Spinal cord (tissue), 10 donors: ENCODE measurements around the gene JAZF1. TPM values are rescaled to one million over a fixed set of nuclear protein-coding genes. Genes with fewer than 3 reads are reported as not detected.

Source experiments
- DNase-seq, 6 donors: peaks; one replicate each; pipeline versions ENCODE4 v3.0.0 to v3.0.0-alpha.2; 2013 to 2015; ENCODE audit warnings: low spot score in 6 of 6, low read depth in 4 of 6
- H3K27ac ChIP-seq: one replicate; pipeline ENCODE4 v1.5.1; 2013; ENCODE audit warnings: low read depth, low read length, control low read depth
- H3K27me3 ChIP-seq: one replicate; pipeline ENCODE4 v1.6.1; 2013; ENCODE audit warnings: low read length; ENCODE audit not compliant: control insufficient read depth, insufficient read depth
- H3K36me3 ChIP-seq: one replicate; pipeline ENCODE4 v1.6.1; 2013; ENCODE audit warnings: low read length; ENCODE audit not compliant: control insufficient read depth, insufficient read depth
- H3K4me1 ChIP-seq: one replicate; pipeline ENCODE4 v1.6.1; 2013; ENCODE audit warnings: low read length; ENCODE audit not compliant: control insufficient read depth, insufficient read depth
- H3K4me3 ChIP-seq: one replicate; pipeline ENCODE4 v1.5.1; 2013; ENCODE audit warnings: low read depth, low read length, control low read depth
- H3K9me3 ChIP-seq: one replicate; pipeline ENCODE4 v1.6.1; 2013; ENCODE audit warnings: low read length; ENCODE audit not compliant: control insufficient read depth, insufficient read depth
- WGBS: methylation state at CpG from one replicate; pipeline ENCODE4 v1.1.5; 2013; ENCODE audit warnings: missing lambda C conversion rate; ENCODE audit not compliant: insufficient coverage; 5-methylcytosine and 5-hydroxymethylcytosine counted together
- polyA plus RNA-seq, 2 donors: library from polyadenylated mRNA; unstranded; fragments of 120-200 nt; gene quantifications; one replicate each; pipeline ENCODE4 v1.2.1, GENCODE V29; 2013; ENCODE audit not compliant: insufficient read length in 2 of 2
- total RNA-seq, 2 donors: library from RNA; depleted of rRNA in 1 of 2; stranded (reverse); fragments of 120-200 nt in 1 of 2; fragments of >200 nt in 1 of 2; gene quantifications; one replicate each; pipeline versions ENCODE4 v1.2.3 to v1.2.4, GENCODE V29; 2013 to 2014
- donor health status: healthy.

Gene JAZF1
- total and polyA plus RNA-seq, 4 donors, result 20.7 to 66.0 (median 50.5) TPM

GRCh38 chr7:28195910-28196620 lies 15.5 kb upstream of the JAZF1 start:
- Histone ChIP-seq H3K27me3 (no peaks in the 10 kb centered on the region), H3K4me1 (no peaks in the 10 kb centered on the region), H3K36me3 (no peaks in the 10 kb centered on the region), H3K9me3 (no peaks in the 10 kb centered on the region), H3K4me3 (no peak overlapping the region), H3K27ac (no peak overlapping the region)
- no peak for DNase-seq
- no CpG with 5 or more reads among the region's 4 CpGs for WGBS

GRCh38 chr7:28192786-28193585 lies 12.4 kb upstream of the JAZF1 start:
- no peaks in the 10 kb centered on the region for H3K9me3 ChIP-seq
- DNase-seq, result no peak
- no peaks in the 10 kb centered on the region for H3K27me3 ChIP-seq
- H3K4me3 ChIP-seq, result no peak overlapping the region
- WGBS, result 75% methylated on average over 4 of the region's 7 CpGs
- no peaks in the 10 kb centered on the region for H3K36me3 ChIP-seq
- no peak overlapping the region for H3K27ac ChIP-seq
- H3K4me1 ChIP-seq, result no peaks in the 10 kb centered on the region

- no peaks in the 10 kb centered on the region for H3K4me1 ChIP-seq
- H3K4me3 ChIP-seq, result no peak overlapping the region
- H3K9me3 ChIP-seq, result no peaks in the 10 kb centered on the region
- DNase-seq, result no peak
- H3K27me3 ChIP-seq, result no peaks in the 10 kb centered on the region
- H3K36me3 ChIP-seq, result no peaks in the 10 kb centered on the region
- H3K27ac ChIP-seq, result no peak overlapping the region
These were observed 11.2 kb upstream of the JAZF1 start for GRCh38 chr7:28191751-28192150.

GRCh38 chr7:28191184-28191583 lies 10.6 kb upstream of the JAZF1 start:
- WGBS, result no CpG with 5 or more reads among the region's 2 CpGs
- H3K4me3 ChIP-seq, result no peak overlapping the region

GRCh38 chr7:28190077-28190710 lies 9.6 kb upstream of the JAZF1 start:
- WGBS, result 86% methylated on average over 5 of the region's 5 CpGs
- no peaks in the 10 kb centered on the region for H3K27me3 ChIP-seq

More at GRCh38 chr7:28191184-28191583, 10.6 kb upstream of the JAZF1 start:
- Histone ChIP-seq H3K27ac (no peak overlapping the region), H3K27me3 (no peaks in the 10 kb centered on the region), H3K9me3 (no peaks in the 10 kb centered on the region), H3K4me1 (no peaks in the 10 kb centered on the region), H3K36me3 (no peaks in the 10 kb centered on the region)
- no peak for DNase-seq

GRCh38 chr7:28187012-28187411 lies 6.4 kb upstream of the JAZF1 start:
- 87% methylated on average over 4 of the region's 7 CpGs for WGBS
- no peak overlapping the region for H3K4me3 ChIP-seq
- peak in 1 of 6 donors; percentile 10 for DNase-seq
- H3K27ac ChIP-seq, result no peak overlapping the region
- H3K27me3 ChIP-seq, result no peaks in the 10 kb centered on the region
- H3K4me1 ChIP-seq, result peaks cover 3% of the 10 kb centered on the region
- no peaks in the 10 kb centered on the region for H3K36me3 ChIP-seq
- H3K9me3 ChIP-seq, result no peaks in the 10 kb centered on the region

More at GRCh38 chr7:28190077-28190710, 9.6 kb upstream of the JAZF1 start:
- no peak overlapping the region for H3K27ac ChIP-seq
- no peak for DNase-seq
- no peak overlapping the region for H3K4me3 ChIP-seq
- H3K9me3 ChIP-seq, result no peaks in the 10 kb centered on the region
- no peaks in the 10 kb centered on the region for H3K4me1 ChIP-seq
- H3K36me3 ChIP-seq, result no peaks in the 10 kb centered on the region

GRCh38 chr7:28183627-28184026 lies 3.0 kb upstream of the JAZF1 start:
- H3K36me3 ChIP-seq, result no peaks in the 10 kb centered on the region
- peaks cover 11% of the 10 kb centered on the region for H3K4me1 ChIP-seq
- H3K4me3 ChIP-seq, result no peak overlapping the region
- 91% methylated on average over 4 of the region's 5 CpGs for WGBS
- no peaks in the 10 kb centered on the region for H3K27me3 ChIP-seq
- no peak overlapping the region for H3K27ac ChIP-seq
- DNase-seq, result no peak
- H3K9me3 ChIP-seq, result no peaks in the 10 kb centered on the region

- Histone ChIP-seq H3K27ac (no peak overlapping the region), H3K27me3 (no peaks in the 10 kb centered on the region), H3K9me3 (no peaks in the 10 kb centered on the region), H3K4me3 (no peak overlapping the region), H3K36me3 (no peaks in the 10 kb centered on the region), H3K4me1 (peaks cover 11% of the 10 kb centered on the region)
- 17% methylated on average over 2 of the region's 2 CpGs for WGBS
- DNase-seq, result peak in 2 of 6 donors; percentile 24 to 79
These were observed 1.5 kb upstream of the JAZF1 start for GRCh38 chr7:28182071-28182471.

- Histone ChIP-seq H3K4me3 (peak overlapping the region; percentile 38), H3K27ac (no peak overlapping the region), H3K4me1 (peaks cover 11% of the 10 kb centered on the region), H3K27me3 (no peaks in the 10 kb centered on the region), H3K36me3 (no peaks in the 10 kb centered on the region), H3K9me3 (no peaks in the 10 kb centered on the region)
- no peak for DNase-seq
- 61% methylated on average over 4 of the region's 5 CpGs for WGBS
These were observed 821 bp upstream of the JAZF1 start for GRCh38 chr7:28181416-28181815.
